ENCODE data around the gene FIBP.
"Not testable (repeated sequence)": the region's sequence is repeated elsewhere in the genome, so short reads cannot be mapped to it uniquely, and the experiment has no call there.

Gene FIBP

GRCh38 chr11:65849366-65849765, 38.9 kb downstream of the FIBP start:
- peaks cover 42% of the 10 kb centered on the region for H3K36me3 ChIP-seq
- H3K27ac ChIP-seq: no peak overlapping the region
- no peak overlapping the region for H3K4me2 ChIP-seq
- H3K9me3 ChIP-seq: peaks cover 15% of the 10 kb centered on the region
- H4K20me1 ChIP-seq: peaks cover 60% of the 10 kb centered on the region
- TF ChIP-seq Cebpa-rat (IDR thresholded peaks at IDR 0.05): no peak
- H3K9ac ChIP-seq: no peak overlapping the region
- no peaks in the 10 kb centered on the region for H3K4me1 ChIP-seq
- H3K27me3 ChIP-seq: no peaks in the 10 kb centered on the region
- no peak overlapping the region for H3K4me3 ChIP-seq

- not testable (repeated sequence) for H3K4me1 ChIP-seq, H3K27me3 ChIP-seq, H3K9ac ChIP-seq, H3K4me3 ChIP-seq, H3K27ac ChIP-seq, H3K4me2 ChIP-seq
- Histone ChIP-seq H4K20me1 (peaks cover 53% of the 10 kb centered on the region), H3K9me3 (peaks cover 15% of the 10 kb centered on the region), H3K36me3 (peaks cover 35% of the 10 kb centered on the region)
These were observed 39.6 kb downstream of the FIBP start for GRCh38 chr11:65848693-65849092.

GRCh38 chr11:65847746-65848145, 40.5 kb downstream of the FIBP start:
- Histone ChIP-seq H3K4me3 (no peak overlapping the region), H3K9ac (no peak overlapping the region), H3K9me3 (peaks cover 15% of the 10 kb centered on the region), H4K20me1 (peaks cover 44% of the 10 kb centered on the region), H3K36me3 (peaks cover 26% of the 10 kb centered on the region), H3K4me2 (no peak overlapping the region), H3K27me3 (no peaks in the 10 kb centered on the region), H3K27ac (no peak overlapping the region), H3K4me1 (no peaks in the 10 kb centered on the region)
- TF ChIP-seq Cebpa-rat (IDR thresholded peaks at IDR 0.05): no peak

GRCh38 chr11:65844231-65844872, 43.9 kb downstream of the FIBP start:
- no peaks in the 10 kb centered on the region for H3K4me1 ChIP-seq
- H3K9ac ChIP-seq: no peak overlapping the region
- H4K20me1 ChIP-seq: peaks cover 10% of the 10 kb centered on the region; the same call in 1 of the 2 replicates
- H3K27me3 ChIP-seq: no peaks in the 10 kb centered on the region
- H3K9me3 ChIP-seq: no peaks in the 10 kb centered on the region
- no peak overlapping the region for H3K4me3 ChIP-seq
- no peak overlapping the region for H3K27ac ChIP-seq
- TF ChIP-seq Cebpa-rat (IDR thresholded peaks at IDR 0.05): no peak
- no peaks in the 10 kb centered on the region for H3K36me3 ChIP-seq
- H3K4me2 ChIP-seq: no peak overlapping the region

GRCh38 chr11:65843811-65844210, 44.5 kb downstream of the FIBP start:
- H3K4me3 ChIP-seq: no peak overlapping the region
- no peaks in the 10 kb centered on the region for H3K36me3 ChIP-seq
- TF ChIP-seq Cebpa-rat (IDR thresholded peaks at IDR 0.05): no peak
- no peak overlapping the region for H3K27ac ChIP-seq
- H3K27me3 ChIP-seq: no peaks in the 10 kb centered on the region
- H3K9ac ChIP-seq: no peak overlapping the region
- no peak overlapping the region for H3K4me2 ChIP-seq
- no peaks in the 10 kb centered on the region for H3K9me3 ChIP-seq
- H4K20me1 ChIP-seq: 0 out of 2 replicates have a peak, but pooled peaks cover 8% of the 10 kb centered on the region
- no peaks in the 10 kb centered on the region for H3K4me1 ChIP-seq

- Histone ChIP-seq H3K9me3 (peaks cover 5% of the 10 kb centered on the region; the same call in 1 of the 2 replicates), H3K9ac (no peak overlapping the region), H3K36me3 (no peaks in the 10 kb centered on the region), H3K4me2 (no peak overlapping the region), H3K27me3 (no peaks in the 10 kb centered on the region), H3K4me1 (no peaks in the 10 kb centered on the region), H3K27ac (no peak overlapping the region), H4K20me1 (no peaks in the 10 kb centered on the region), H3K4me3 (no peak overlapping the region)
- no peak for TF ChIP-seq Cebpa-rat (IDR thresholded peaks at IDR 0.05)
These were observed 46.1 kb downstream of the FIBP start for GRCh38 chr11:65842144-65842543.

- Histone ChIP-seq H3K9ac (peak overlapping the region; percentile 89), H3K4me2 (peak overlapping the region; percentile 92), H3K4me3 (peak overlapping the region; percentile 76)
These were observed 54.1 kb downstream of the FIBP start for GRCh38 chr11:65834202-65834601.

More at GRCh38 chr11:65834202-65834601, 54.1 kb downstream of the FIBP start:
- no peaks in the 10 kb centered on the region for H3K27me3 ChIP-seq
- no peak for TF ChIP-seq Cebpa-rat (IDR thresholded peaks at IDR 0.05)
- peak overlapping the region; percentile 95 for H3K27ac ChIP-seq
- peaks cover 33% of the 10 kb centered on the region for H3K4me1 ChIP-seq
- H4K20me1 ChIP-seq: no peaks in the 10 kb centered on the region
- peaks cover 15% of the 10 kb centered on the region for H3K9me3 ChIP-seq
- 0 out of 2 replicates have a peak, but pooled peaks cover 6% of the 10 kb centered on the region for H3K36me3 ChIP-seq

Measured in BLaER1 (cell line).